ENCODE data around the gene NTM. TPM values are rescaled to one million over a fixed set of nuclear protein-coding genes. Genes with fewer than 3 reads are reported as not detected.

Gene NTM
- total RNA-seq, 1 experiment from 2014 or later = not detected

- Histone ChIP-seq H3K9me2 (ENCODE audit: insufficient read depth) (no peaks in the 10 kb centered on the region), H3K36me3 (ENCODE audit: control insufficient read depth in 1 of 2, insufficient read depth in 2 of 2, low read length in 2 of 2) (no peaks in the 10 kb centered on the region), H3K4me2 (ENCODE audit: low read length) (no peak overlapping the region), H3K4me1 (ENCODE audit: control insufficient read depth in 1 of 2, insufficient read depth in 2 of 2, low read length in 2 of 2) (no peaks in the 10 kb centered on the region), H3K79me2 (ENCODE audit: insufficient read depth, low read length) (no peaks in the 10 kb centered on the region), H3K27ac (ENCODE audit: low read depth, low read length) (no peak overlapping the region), H3K9ac (ENCODE audit: low read length) (no peak overlapping the region), H3K27me3 (ENCODE audit: insufficient read depth, low read length) (no peaks in the 10 kb centered on the region), H3K4me3 (replicated peaks in 1 of 2; ENCODE audit: low read depth in 1 of 2, low read length in 2 of 2) (no peak overlapping the region), H4K20me1 (ENCODE audit: insufficient read depth) (no peaks in the 10 kb centered on the region), H3K9me3 (ENCODE audit: control insufficient read depth in 1 of 2, insufficient read depth in 1 of 2, low read depth in 1 of 2, low read length in 2 of 2) (no peaks in the 10 kb centered on the region), H2AFZ (ENCODE audit: low read depth, low read length, poor library complexity, severe bottlenecking) (no peak overlapping the region)
- ChIA-PET RAD21 (ENCODE audit: low non-redundant PET in 1 of 2, low total read pairs in 2 of 2, uncharacterized antibody in 2 of 2, unreplicated experiment in 2 of 2) (no interaction called here), POLR2A (no interaction called here), CTCF (no interaction called here)
- DNase-seq (ENCODE audit: low read depth, low spot score) (no peak), ATAC-seq (no peak)
- intact Hi-C loops (cut with micrococcal nuclease) = no loop called here
- BruUV-seq (replicated peaks) = no TSS peak
- no peak for TF ChIP-seq EZH2phosphoT487 (IDR thresholded peaks at IDR 0.05; ENCODE audit: borderline replicate concordance)
- TF ChIP-seq JUND (IDR thresholded peaks at IDR 0.05) = no peak
- no peak for TF ChIP-seq ZFX (IDR thresholded peaks at IDR 0.05)
- TF ChIP-seq CTCF (IDR thresholded peaks at IDR 0.05 in 2 of 3, conservative IDR thresholded peaks at IDR 0.05 in 1 of 3; ENCODE audit: borderline replicate concordance in 1 of 3, insufficient read depth in 1 of 3, low read depth in 2 of 3, low read length in 2 of 3) = no peak
- no peak for TF ChIP-seq ZNF274 (IDR thresholded peaks at IDR 0.05; ENCODE audit: low read depth, low read length)
- no peak for TF ChIP-seq FOSL1 (IDR thresholded peaks at IDR 0.05; ENCODE audit: low read depth)
- TF ChIP-seq RAD21 (IDR thresholded peaks at IDR 0.05; ENCODE audit: low read depth) = no peak
- no peak for TF ChIP-seq TCF7L2 (IDR thresholded peaks at IDR 0.05; ENCODE audit: borderline replicate concordance, extremely low read depth, insufficient read depth, insufficient read length)
- TF ChIP-seq ATF3 (IDR thresholded peaks at IDR 0.05) = no peak
- TF ChIP-seq SIN3A (IDR thresholded peaks at IDR 0.05; ENCODE audit: low read depth) = no peak
- no peak for TF ChIP-seq YY1 (IDR thresholded peaks at IDR 0.05; ENCODE audit: extremely low read depth, insufficient replicate concordance, low read depth, low read length)
Observed at GRCh38 chr11:131677828-131678470, 307.5 kb downstream of the NTM start.

Measured in HCT116 (cell line).